Stimulated activated CD8-positive, alpha-beta memory T cell treated with anti-CD3 and anti-CD28 coated beads, Interleukin-4, amount 100 ng/mL, for 1 hour (primary cell): Measurements from ENCODE around the gene NACC2.

Experiments
- DNase-seq, 2 donors: peaks; one replicate each; pipeline ENCODE4 v3.0.0-alpha.2; 2020; ENCODE audit warnings: low read depth in 2 of 2, low spot score in 1 of 2

The NACC2 gene

GRCh38 chr9:136093346-136093986 is 1.6 kb downstream of the NACC2 start:
- no peak for DNase-seq

- DNase-seq = no peak
Measured at GRCh38 chr9:136092741-136093140, 2.3 kb downstream of the NACC2 start.

- no peak for DNase-seq
Measured at GRCh38 chr9:136092353-136092650, 2.8 kb downstream of the NACC2 start.

- no peak for DNase-seq
Measured at GRCh38 chr9:136091582-136092352, 3.3 kb downstream of the NACC2 start.

GRCh38 chr9:136090768-136091581 is 4.1 kb downstream of the NACC2 start:
- DNase-seq = no peak

GRCh38 chr9:136090056-136090735 is 4.9 kb downstream of the NACC2 start:
- DNase-seq = no peak

- no peak for DNase-seq
Measured at GRCh38 chr9:136089697-136090045, 5.4 kb downstream of the NACC2 start.

GRCh38 chr9:136088939-136089696 is 6.0 kb downstream of the NACC2 start:
- no peak for DNase-seq

- DNase-seq = no peak
Measured at GRCh38 chr9:136088481-136088938, 6.6 kb downstream of the NACC2 start.

GRCh38 chr9:136087741-136088480 is 7.2 kb downstream of the NACC2 start:
- DNase-seq = no peak

GRCh38 chr9:136086951-136087740 is 7.9 kb downstream of the NACC2 start:
- DNase-seq = no peak

GRCh38 chr9:136086213-136086881 is 8.7 kb downstream of the NACC2 start:
- DNase-seq = no peak

GRCh38 chr9:136085815-136086212 is 9.3 kb downstream of the NACC2 start:
- no peak for DNase-seq

GRCh38 chr9:136084063-136084944 is 10.8 kb downstream of the NACC2 start:
- DNase-seq = no peak

- no peak for DNase-seq
Measured at GRCh38 chr9:136083558-136084062, 11.5 kb downstream of the NACC2 start.

- no peak for DNase-seq
Measured at GRCh38 chr9:136082496-136083361, 12.4 kb downstream of the NACC2 start.
